AG04449 (cell line): ENCODE measurements around the gene COX5A.
"Not testable (repeated sequence)": the region's sequence is repeated elsewhere in the genome, so short reads cannot be mapped to it uniquely, and the experiment has no call there.

Experiments used
- CTCF ChIA-PET: fragments of 350-600 bp; formaldehyde crosslinking; extraction: SDS; loops from one replicate; lab custom pipeline; 2021; ENCODE audit warnings: antibody characterized with exemption; lab: Yijun Ruan, JAX
- POLR2A ChIA-PET: fragments of 400-600, 350-600 bp; formaldehyde crosslinking; extraction: SDS; loops from one replicate; lab custom pipeline; 2020; ENCODE audit warnings: antibody characterized with exemption, inconsistent platforms; lab: Yijun Ruan, JAX
- DNase-seq: peaks from one replicate; pipeline ENCODE4 v3.0.0-alpha.2; 2010; ENCODE audit warnings: low read depth, low spot score
- H3K4me3 ChIP-seq: 2 replicates; pipeline ENCODE4 v1.5.1; 2011; ENCODE audit warnings: low read depth, mild to moderate bottlenecking, control low read depth, low read length
- TF ChIP-seq, protein P1 (sequence below): IDR thresholded peaks from one replicate; pipeline ENCODE4 v1.5.1; 2011; ENCODE audit warnings: mild to moderate bottlenecking, moderate library complexity, low read length, control low read depth, inconsistent platforms; ENCODE audit not compliant: insufficient read depth; ENCODE audit errors: missing control alignments

The COX5A gene

GRCh38 chr15:74889390-74889882, 48.4 kb downstream of the COX5A start:
- ChIA-PET POLR2A (interaction anchor here (0.7 to 1.1 kb wide), 5 partner anchors 9 to 106 kb away, joined by 3 to 10 read pairs (median 4); partner anchors contain the start of gene FAM219B), CTCF (interaction anchor here (0.9 to 9.3 kb wide), 6 partner anchors 14 to 108 kb away, joined by 3 to 134 read pairs (median 3); partner anchors contain the start of gene FAM219B)
- no peak for DNase-seq
- H3K4me3 ChIP-seq = peak overlapping the region; percentile 100
- TF ChIP-seq, protein P1, sequence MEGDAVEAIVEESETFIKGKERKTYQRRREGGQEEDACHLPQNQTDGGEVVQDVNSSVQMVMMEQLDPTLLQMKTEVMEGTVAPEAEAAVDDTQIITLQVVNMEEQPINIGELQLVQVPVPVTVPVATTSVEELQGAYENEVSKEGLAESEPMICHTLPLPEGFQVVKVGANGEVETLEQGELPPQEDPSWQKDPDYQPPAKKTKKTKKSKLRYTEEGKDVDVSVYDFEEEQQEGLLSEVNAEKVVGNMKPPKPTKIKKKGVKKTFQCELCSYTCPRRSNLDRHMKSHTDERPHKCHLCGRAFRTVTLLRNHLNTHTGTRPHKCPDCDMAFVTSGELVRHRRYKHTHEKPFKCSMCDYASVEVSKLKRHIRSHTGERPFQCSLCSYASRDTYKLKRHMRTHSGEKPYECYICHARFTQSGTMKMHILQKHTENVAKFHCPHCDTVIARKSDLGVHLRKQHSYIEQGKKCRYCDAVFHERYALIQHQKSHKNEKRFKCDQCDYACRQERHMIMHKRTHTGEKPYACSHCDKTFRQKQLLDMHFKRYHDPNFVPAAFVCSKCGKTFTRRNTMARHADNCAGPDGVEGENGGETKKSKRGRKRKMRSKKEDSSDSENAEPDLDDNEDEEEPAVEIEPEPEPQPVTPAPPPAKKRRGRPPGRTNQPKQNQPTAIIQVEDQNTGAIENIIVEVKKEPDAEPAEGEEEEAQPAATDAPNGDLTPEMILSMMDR = no peak

GRCh38 chr15:74888716-74889115, 49.2 kb downstream of the COX5A start:
- POLR2A ChIA-PET = interaction anchor here (0.8 kb wide), 1 partner anchor 9 kb away, joined by 3 read pairs; no protein-coding TSS in a partner anchor
- CTCF ChIA-PET = interaction anchor here (0.9 to 9.3 kb wide), 3 partner anchors 14 to 120 kb away, joined by 3 to 134 read pairs (median 3); partner anchors contain the start of gene FAM219B
- TF ChIP-seq, protein P1 = no peak
- no peak overlapping the region for H3K4me3 ChIP-seq
- DNase-seq = no peak

DNA sequence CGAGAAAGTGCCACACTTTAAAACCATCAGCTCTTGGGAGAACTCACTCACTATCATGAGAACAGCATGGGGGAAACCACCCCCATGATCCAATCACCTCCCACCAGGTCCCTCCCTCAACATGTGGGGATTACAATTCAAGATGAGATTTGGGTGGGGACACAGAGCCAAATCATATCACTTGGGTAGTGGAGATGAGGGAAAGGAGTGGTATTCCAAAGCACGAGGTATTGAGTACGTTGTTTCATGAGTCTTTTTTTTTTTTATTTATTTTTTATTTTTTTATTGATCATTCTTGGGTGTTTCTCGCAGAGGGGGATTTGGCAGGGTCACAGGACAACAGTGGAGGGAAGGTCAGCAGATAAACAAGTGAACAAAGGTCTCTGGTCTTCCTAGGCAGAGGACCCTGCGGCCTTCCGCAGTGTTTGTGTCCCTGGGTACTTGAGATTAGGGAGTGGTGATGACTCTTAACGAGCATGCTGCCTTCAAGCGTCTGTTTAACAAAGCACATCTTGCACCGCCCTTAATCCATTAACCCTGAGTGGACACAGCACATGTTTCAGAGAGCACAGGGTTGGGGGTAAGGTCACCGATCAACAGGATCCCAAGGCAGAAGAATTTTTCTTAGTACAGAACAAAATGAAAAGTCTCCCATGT, 50.2 kb downstream of the COX5A start:
- DNase-seq, H3K4me3 ChIP-seq, POLR2A ChIA-PET: not testable (repeated sequence)
- CTCF ChIA-PET = interaction anchor here (9.3 kb wide), 1 partner anchor 15 kb away, joined by 134 read pairs; the partner anchor contains the start of gene FAM219B

DNA sequence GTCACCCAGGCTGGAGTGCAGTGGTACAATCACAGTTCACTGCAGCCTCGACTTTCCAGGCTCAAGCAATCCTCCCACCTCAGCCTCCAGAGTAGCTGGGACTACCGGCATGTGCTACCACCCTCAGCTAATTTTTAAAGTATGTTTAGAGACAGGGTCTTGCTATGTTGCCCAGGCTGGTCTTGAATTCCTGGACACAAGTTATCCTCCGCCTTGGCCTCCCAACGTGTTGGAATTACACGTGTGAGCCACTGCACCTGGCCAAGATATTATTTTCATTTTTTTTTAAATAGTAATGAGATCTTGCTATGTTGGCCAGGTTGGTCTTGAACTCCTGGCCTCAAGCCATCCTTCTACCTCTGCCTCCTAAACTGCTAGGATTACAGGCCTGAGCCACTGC, 52.4 kb downstream of the COX5A start:
- H3K4me3 ChIP-seq = no peak overlapping the region
- POLR2A ChIA-PET = interaction anchor here (0.9 kb wide), 1 partner anchor 16 kb away, joined by 3 read pairs; no protein-coding TSS in a partner anchor
- TF ChIP-seq, protein P1 = no peak
- no peak for DNase-seq
- CTCF ChIA-PET = interaction anchor here (1.2 to 6.1 kb wide), 2 partner anchors 17 to 44 kb away, joined by 4 to 29 read pairs; no protein-coding TSS in a partner anchor

- ChIA-PET POLR2A (interaction anchor here (1.0 to 1.1 kb wide), 2 partner anchors 11 to 13 kb away, joined by 3 to 4 read pairs; no protein-coding TSS in a partner anchor), CTCF (interaction anchor here (0.8 to 6.1 kb wide), 4 partner anchors 17 to 105 kb away, joined by 3 to 29 read pairs (median 4); partner anchors contain the start of gene CSK)
- H3K4me3 ChIP-seq = no peak overlapping the region
- no peak for DNase-seq
- TF ChIP-seq, protein P1 = no peak
Observed at GRCh38 chr15:74884428-74885223, 53.2 kb downstream of the COX5A start.

DNA sequence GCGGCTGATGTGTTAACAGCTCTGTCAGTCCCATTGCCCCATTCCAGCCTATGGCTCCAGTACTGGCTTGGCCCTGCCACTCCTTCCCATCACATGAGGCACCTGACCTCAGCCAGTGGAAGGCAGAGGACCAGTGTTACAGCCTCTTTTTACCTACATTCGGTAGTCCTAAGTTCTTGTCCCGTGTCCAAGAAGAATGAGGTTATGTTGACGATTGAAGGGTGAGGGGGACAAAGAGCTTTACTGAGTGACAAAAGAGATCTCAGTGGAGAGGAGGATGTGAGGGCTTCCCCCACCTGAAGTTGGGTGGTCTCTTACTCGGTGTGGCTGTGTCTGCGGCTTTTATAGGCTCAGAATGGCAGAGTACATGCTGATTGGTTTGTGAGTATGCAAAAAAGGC, 55.3 kb downstream of the COX5A start:
- DNase-seq = no peak
- CTCF ChIA-PET = interaction anchor here (1.8 to 6.1 kb wide), 2 partner anchors 17 to 19 kb away, joined by 7 to 29 read pairs; no protein-coding TSS in a partner anchor
- no peak overlapping the region for H3K4me3 ChIP-seq
- POLR2A ChIA-PET = no interaction called here
- TF ChIP-seq, protein P1 = no peak
